Measurements from ENCODE around the gene SMOC1. TPM values are rescaled to one million over a fixed set of nuclear protein-coding genes. Genes with fewer than 3 reads are reported as not detected.

The SMOC1 gene
- total RNA-seq, 1 experiment from 2014 or later, result 0.14 TPM

GRCh38 chr14:69865701-69866365 is 13.4 kb upstream of the SMOC1 start:
- no peaks in the 10 kb centered on the region for H3K4me1 Mint-ChIP-seq (ENCODE audit: low read depth, unreplicated experiment)
- H3K36me3 Mint-ChIP-seq (ENCODE audit: insufficient read depth, unreplicated experiment), result peaks cover 6% of the 10 kb centered on the region
- DNase-seq, result no peak
- peaks cover 41% of the 10 kb centered on the region for H3K9me3 Mint-ChIP-seq (ENCODE audit: unreplicated experiment)
- Histone ChIP-seq H3K4me3 (ENCODE audit: low read depth, low read length) (no peak overlapping the region), H3K4me1 (peaks cover 9% of the 10 kb centered on the region), H3K36me3 (ENCODE audit: control insufficient read depth, insufficient read depth, low read length) (no peaks in the 10 kb centered on the region), H3K27me3 (replicated peaks; ENCODE audit: control insufficient read depth, insufficient read depth, low read length) (no peaks in the 10 kb centered on the region), H3K9me3 (no peaks in the 10 kb centered on the region; the same call in 1 of the 2 replicates)
- no peak overlapping the region for H3K27ac Mint-ChIP-seq (ENCODE audit: unreplicated experiment)
- no peak for TF ChIP-seq CTCF (IDR thresholded peaks at IDR 0.05; ENCODE audit: insufficient read depth in 1 of 2, low read depth in 1 of 2, low read length in 1 of 2, severe bottlenecking in 1 of 2, unreplicated experiment in 1 of 2)
- no peaks in the 10 kb centered on the region for H3K27me3 Mint-ChIP-seq (ENCODE audit: insufficient read depth, unreplicated experiment)
- BruUV-seq (replicated peaks), result no TSS peak
- CTCF ChIA-PET, result no interaction called here
- intact Hi-C loops (cut with micrococcal nuclease; ENCODE audit: unreplicated experiment), result no loop called here
- H3K4me3 Mint-ChIP-seq (ENCODE audit: unreplicated experiment), result no peak overlapping the region
- POLR2A ChIA-PET, result no interaction called here

DNA sequence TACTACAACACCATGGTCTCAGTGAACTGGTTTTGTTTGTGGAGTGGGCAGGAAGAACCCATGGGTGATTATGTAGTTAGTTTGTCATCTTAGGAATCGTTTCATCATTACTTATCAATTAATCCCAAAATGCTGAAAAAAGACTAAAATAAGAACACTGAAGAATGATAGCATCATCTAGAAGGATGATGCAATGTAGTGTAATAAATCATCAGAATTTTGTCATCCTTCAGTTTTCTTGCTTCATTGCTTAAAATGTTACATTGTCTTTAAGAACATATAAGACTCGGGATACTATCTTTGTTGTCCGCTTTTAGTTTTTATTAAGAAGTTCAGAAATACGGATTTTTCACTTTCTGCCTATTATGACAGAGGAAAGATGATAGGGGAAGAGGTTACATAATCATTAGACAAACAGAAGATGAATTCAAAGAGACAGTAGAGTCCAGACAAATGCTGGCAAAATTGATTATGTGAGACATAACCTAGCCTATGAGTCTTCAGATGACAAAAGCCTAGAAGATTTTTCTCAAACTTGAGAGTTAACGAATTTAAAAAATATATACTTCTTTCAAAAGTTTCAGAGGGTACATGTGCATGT is 10.8 kb upstream of the SMOC1 start:
- H3K27ac Mint-ChIP-seq (ENCODE audit: unreplicated experiment), result peak overlapping the region; percentile 13
- H3K4me3 Mint-ChIP-seq (ENCODE audit: unreplicated experiment), result no peak overlapping the region
- no peaks in the 10 kb centered on the region for H3K4me1 Mint-ChIP-seq (ENCODE audit: low read depth, unreplicated experiment)
- H3K36me3 ChIP-seq (ENCODE audit: control insufficient read depth, insufficient read depth, low read length), result no peaks in the 10 kb centered on the region
- H3K4me1 ChIP-seq, result no peaks in the 10 kb centered on the region
- peaks cover 6% of the 10 kb centered on the region for H3K36me3 Mint-ChIP-seq (ENCODE audit: insufficient read depth, unreplicated experiment)
- H3K9me3 Mint-ChIP-seq (ENCODE audit: unreplicated experiment), result peaks cover 38% of the 10 kb centered on the region
- H3K4me3 ChIP-seq (ENCODE audit: low read depth, low read length), result no peak overlapping the region
- DNase-seq, result no peak
- H3K27me3 Mint-ChIP-seq (ENCODE audit: insufficient read depth, unreplicated experiment), result no peaks in the 10 kb centered on the region
- CTCF ChIA-PET, result no interaction called here
- no peak for TF ChIP-seq CTCF (IDR thresholded peaks at IDR 0.05; ENCODE audit: insufficient read depth in 1 of 2, low read depth in 1 of 2, low read length in 1 of 2, severe bottlenecking in 1 of 2, unreplicated experiment in 1 of 2)
- BruUV-seq (replicated peaks), result no TSS peak
- POLR2A ChIA-PET, result no interaction called here
- intact Hi-C loops (cut with micrococcal nuclease; ENCODE audit: unreplicated experiment), result no loop called here
- no peaks in the 10 kb centered on the region; the same call in 1 of the 2 replicates for H3K9me3 ChIP-seq
- H3K27me3 ChIP-seq (replicated peaks; ENCODE audit: control insufficient read depth, insufficient read depth, low read length), result no peaks in the 10 kb centered on the region

DNA sequence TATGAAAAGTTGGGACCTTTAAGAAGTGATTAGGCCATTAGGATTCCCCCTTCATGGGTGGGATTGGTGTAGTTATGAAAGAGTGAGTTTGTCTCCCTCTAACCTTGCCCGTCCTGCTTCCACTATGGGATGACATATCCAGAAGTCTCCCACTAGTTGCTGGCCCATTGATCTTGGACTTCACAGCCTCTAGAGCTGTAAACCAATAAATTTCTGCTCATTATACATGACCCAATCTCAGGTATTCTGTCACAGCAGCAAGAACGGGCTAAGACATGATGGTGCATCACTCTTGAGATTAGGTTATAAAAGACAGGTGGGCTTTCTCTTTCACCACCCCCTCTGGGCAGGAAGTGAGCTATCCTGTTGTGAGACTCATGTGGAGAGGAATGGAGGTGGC is 8.6 kb upstream of the SMOC1 start:
- H3K4me1 Mint-ChIP-seq (ENCODE audit: low read depth, unreplicated experiment), result no peaks in the 10 kb centered on the region
- ChIA-PET CTCF (no interaction called here), POLR2A (no interaction called here)
- Histone ChIP-seq H3K4me1 (no peaks in the 10 kb centered on the region), H3K36me3 (ENCODE audit: control insufficient read depth, insufficient read depth, low read length) (no peaks in the 10 kb centered on the region), H3K4me3 (ENCODE audit: low read depth, low read length) (no peak overlapping the region), H3K27me3 (replicated peaks; ENCODE audit: control insufficient read depth, insufficient read depth, low read length) (no peaks in the 10 kb centered on the region), H3K9me3 (no peaks in the 10 kb centered on the region; the same call in 1 of the 2 replicates)
- TF ChIP-seq CTCF (IDR thresholded peaks at IDR 0.05; ENCODE audit: insufficient read depth in 1 of 2, low read depth in 1 of 2, low read length in 1 of 2, severe bottlenecking in 1 of 2, unreplicated experiment in 1 of 2), result no peak
- H3K36me3 Mint-ChIP-seq (ENCODE audit: insufficient read depth, unreplicated experiment), result peaks cover 6% of the 10 kb centered on the region
- peaks cover 17% of the 10 kb centered on the region for H3K9me3 Mint-ChIP-seq (ENCODE audit: unreplicated experiment)
- H3K27ac Mint-ChIP-seq (ENCODE audit: unreplicated experiment), result no peak overlapping the region
- no TSS peak for BruUV-seq (replicated peaks)
- no peaks in the 10 kb centered on the region for H3K27me3 Mint-ChIP-seq (ENCODE audit: insufficient read depth, unreplicated experiment)
- H3K4me3 Mint-ChIP-seq (ENCODE audit: unreplicated experiment), result no peak overlapping the region
- intact Hi-C loops (cut with micrococcal nuclease; ENCODE audit: unreplicated experiment), result no loop called here
- DNase-seq, result no peak

Measured in Caco-2 (cell line).